ENCODE measurements around the gene PRKCZ. TPM values are rescaled to one million over a fixed set of nuclear protein-coding genes. Genes with fewer than 3 reads are reported as not detected.

The PRKCZ gene
- total RNA-seq, 2 experiments from 2014 or later, result 8.0 to 10.0 TPM

- no peak for DNase-seq (ENCODE audit: low spot score)
- Histone ChIP-seq H3K9me2 (ENCODE audit: insufficient read depth, low read length) (no peaks in the 10 kb centered on the region), H3K4me3 (ENCODE audit: low read depth, low read length, poor library complexity, severe bottlenecking) (peak overlapping the region; percentile 50), H3K36me3 (ENCODE audit: insufficient read depth, low read length) (no peaks in the 10 kb centered on the region), H4K20me1 (ENCODE audit: insufficient read depth, low read length) (no peaks in the 10 kb centered on the region), H3K9me3 (ENCODE audit: low read length) (no peaks in the 10 kb centered on the region), H3K4me1 (ENCODE audit: insufficient read depth, low read length, poor library complexity, severe bottlenecking) (peaks cover 15% of the 10 kb centered on the region), H3K4me2 (ENCODE audit: low read length) (peak overlapping the region; percentile 75), H3K79me2 (ENCODE audit: insufficient read depth, low read depth, low read length) (no peaks in the 10 kb centered on the region), H3K27ac (ENCODE audit: low read depth, low read length, poor library complexity, severe bottlenecking) (no peak overlapping the region), H2AFZ (ENCODE audit: low read length) (no peak overlapping the region)
- intact Hi-C loops (cut with micrococcal nuclease; ENCODE audit: unreplicated experiment), result loop anchor here (2.0 kb wide), 1 partner anchor 55 kb away; no protein-coding TSS in a partner anchor
- ChIA-PET POLR2A (no interaction called here), CTCF (ENCODE audit: unreplicated experiment) (interaction anchor here (1.0 kb wide), 1 partner anchor 9 kb away, joined by 5 read pairs; the partner anchor contains the start of gene FAAP20)
- no TSS peak for BruUV-seq (replicated peaks)
- TF ChIP-seq CTCF (conservative IDR thresholded peaks at IDR 0.05; ENCODE audit: low read length) (no peak), EZH2phosphoT487 (IDR thresholded peaks at IDR 0.05; ENCODE audit: borderline replicate concordance, low read depth, low read length) (no peak)
Observed at GRCh38 chr1:2203671-2204414, 153.6 kb downstream of the PRKCZ start.

- no TSS peak for BruUV-seq (replicated peaks)
- Histone ChIP-seq H3K27ac (ENCODE audit: low read depth, low read length, poor library complexity, severe bottlenecking) (no peak overlapping the region), H3K9me2 (ENCODE audit: insufficient read depth, low read length) (no peaks in the 10 kb centered on the region), H3K4me3 (ENCODE audit: low read depth, low read length, poor library complexity, severe bottlenecking) (peak overlapping the region; percentile 50), H4K20me1 (ENCODE audit: insufficient read depth, low read length) (no peaks in the 10 kb centered on the region; the same call in 1 of the 2 replicates), H2AFZ (ENCODE audit: low read length) (no peak overlapping the region), H3K9me3 (ENCODE audit: low read length) (no peaks in the 10 kb centered on the region), H3K4me1 (ENCODE audit: insufficient read depth, low read length, poor library complexity, severe bottlenecking) (peaks cover 15% of the 10 kb centered on the region), H3K4me2 (ENCODE audit: low read length) (peak overlapping the region; percentile 75), H3K79me2 (ENCODE audit: insufficient read depth, low read depth, low read length) (no peaks in the 10 kb centered on the region), H3K36me3 (ENCODE audit: insufficient read depth, low read length) (no peaks in the 10 kb centered on the region)
- CTCF ChIA-PET (ENCODE audit: unreplicated experiment), result interaction anchor here (1.0 kb wide), 1 partner anchor 10 kb away, joined by 5 read pairs; the partner anchor contains the start of gene FAAP20
- no peak for TF ChIP-seq CTCF (conservative IDR thresholded peaks at IDR 0.05; ENCODE audit: low read length)
- no peak for TF ChIP-seq EZH2phosphoT487 (IDR thresholded peaks at IDR 0.05; ENCODE audit: borderline replicate concordance, low read depth, low read length)
- POLR2A ChIA-PET, result interaction anchor here (0.7 kb wide), 1 partner anchor 10 kb away, joined by 3 read pairs; the partner anchor contains the start of gene FAAP20
- intact Hi-C loops (cut with micrococcal nuclease; ENCODE audit: unreplicated experiment), result loop anchor here (2.0 kb wide), 1 partner anchor 54 kb away; no protein-coding TSS in a partner anchor
- no peak for DNase-seq (ENCODE audit: low spot score)
Observed at GRCh38 chr1:2204415-2205190, 154.4 kb downstream of the PRKCZ start.
